SK-N-SH (cell line): ENCODE measurements around the gene TEAD1. TPM values are rescaled to one million over a fixed set of nuclear protein-coding genes. Genes with fewer than 3 reads are reported as not detected.

Experiments
- CTCF ChIA-PET: fragments of 300-600, 350-600 bp; formaldehyde crosslinking; extraction: SDS; loops from one replicate; lab custom pipeline; 2021; lab: Yijun Ruan, JAX
- POLR2A ChIA-PET: fragments of 350-600 bp; sonication (Branson Sonifier 250); formaldehyde crosslinking; extraction: SDS; loops from one replicate; lab custom pipeline; 2020; ENCODE audit warnings: antibody characterized with exemption, inconsistent platforms; lab: Yijun Ruan, JAX
- DNase-seq: peaks from one replicate; pipeline ENCODE4 v3.0.0; 2012
- H2AFZ ChIP-seq: fragments of 200-600 bp; sonication (generic); 2 replicates; pipeline ENCODE4 v1.8.1; 2016; ENCODE audit warnings: antibody characterized with exemption, mild to moderate bottlenecking, low read depth
- H3F3A ChIP-seq: fragments of 200-600 bp; sonication (generic); replicated peaks from 2 replicates; pipeline ENCODE3; 2016; ENCODE audit warnings: antibody characterized with exemption, mild to moderate bottlenecking; ENCODE audit not compliant: insufficient read depth
- H3K27ac ChIP-seq, 2 experiments: fragments of 200-500 bp in 1 of 2; fragments of 200-600 bp in 1 of 2; sonication (Bioruptor generic) in 1 of 2; sonication (generic), shearing (Covaris generic) in 1 of 2; 2 replicates each; pipeline versions ENCODE4 v1.5.1 to v1.6.1; 2014 to 2016; ENCODE audit warnings: low read depth in 2 of 2, inconsistent platforms in 1 of 2, low read length in 1 of 2, mild to moderate bottlenecking in 1 of 2, mixed read lengths in 1 of 2
- H3K27me3 ChIP-seq: fragments of 200-600 bp; sonication (generic), shearing (Covaris generic); 2 replicates; pipeline ENCODE4 v1.6.1; 2016; ENCODE audit warnings: mixed run types; ENCODE audit not compliant: insufficient read depth
- H3K36me3 ChIP-seq, 2 experiments: fragments of 200-500 bp in 1 of 2; fragments of 200-600 bp in 1 of 2; sonication (Bioruptor generic) in 1 of 2; sonication (generic) in 1 of 2; replicated peaks in 1 of 2; 2 replicates each; pipeline versions ENCODE3 to v1.5.1; 2014 to 2016; ENCODE audit warnings: low read length in 1 of 2, mild to moderate bottlenecking in 1 of 2; ENCODE audit not compliant: insufficient read depth in 2 of 2, control insufficient read depth in 1 of 2
- H3K4me1 ChIP-seq, 2 experiments: fragments of 200-500 bp in 1 of 2; fragments of 200-600 bp in 1 of 2; sonication (Bioruptor generic) in 1 of 2; sonication (generic), shearing (Covaris generic) in 1 of 2; 2 replicates each; pipeline versions ENCODE4 v1.5.1 to v1.6.1; 2014 to 2016; ENCODE audit warnings: low read depth in 1 of 2, low read length in 1 of 2, mixed run types in 1 of 2; ENCODE audit not compliant: insufficient read depth in 2 of 2, control insufficient read depth in 1 of 2
- H3K4me2 ChIP-seq: fragments of 200-600 bp; sonication (generic), shearing (Covaris generic); 2 replicates; pipeline ENCODE4 v1.6.1; 2017; ENCODE audit warnings: mixed run types
- H3K4me3 ChIP-seq, 2 experiments: fragments of 200-500 bp in 1 of 2; fragments of 200-600 bp in 1 of 2; sonication (Bioruptor generic) in 1 of 2; sonication (generic), shearing (Covaris generic) in 1 of 2; 2 replicates each; pipeline versions ENCODE4 v1.5.1 to v1.8.1; 2014 to 2016; ENCODE audit warnings: low read depth in 2 of 2, inconsistent platforms in 1 of 2, low read length in 1 of 2, mild to moderate bottlenecking in 1 of 2, mixed read lengths in 1 of 2, moderate library complexity in 1 of 2
- H3K79me2 ChIP-seq: fragments of 200-600 bp; sonication (generic); 2 replicates; pipeline ENCODE4 v1.8.1; 2017; ENCODE audit warnings: mild to moderate bottlenecking; ENCODE audit not compliant: insufficient read depth
- H3K9ac ChIP-seq: fragments of 200-600 bp; sonication (generic); 2 replicates; pipeline ENCODE4 v1.6.1; 2017; ENCODE audit warnings: mixed run types
- H3K9me2 ChIP-seq: fragments of 200-600 bp; sonication (generic); 2 replicates; pipeline ENCODE4 v1.6.1; 2017; ENCODE audit warnings: mixed run types
- H3K9me3 ChIP-seq: fragments of 200-600 bp; sonication (generic); 2 replicates; pipeline ENCODE4 v1.6.1; 2017; ENCODE audit warnings: mixed run types, mild to moderate bottlenecking, moderate library complexity
- H4K20me1 ChIP-seq: fragments of 200-600 bp; sonication (generic); 2 replicates; pipeline ENCODE4 v1.6.1; 2017; ENCODE audit warnings: mild to moderate bottlenecking, mixed run types; ENCODE audit not compliant: insufficient read depth
- CHD2 ChIP-seq: fragments of 150-350 bp; IDR thresholded peaks from 2 replicates; pipeline ENCODE4 v1.6.1; 2018; ENCODE audit warnings: low read length; ENCODE audit not compliant: partially characterized antibody
- ELF1 ChIP-seq: IDR thresholded peaks from 2 replicates; pipeline ENCODE4 v1.4.0; 2012
- EP300 ChIP-seq, 2 experiments: IDR thresholded peaks; 2 replicates each; pipeline versions ENCODE4 v1.4.0 to v1.6.1; 2012; ENCODE audit warnings: borderline replicate concordance in 1 of 2, low read depth in 1 of 2, low read length in 1 of 2
- FOXJ3 ChIP-seq: sonication (generic); formaldehyde crosslinking; IDR thresholded peaks from 2 replicates; pipeline ENCODE4 v1.5.1; 2020; ENCODE audit warnings: mild to moderate bottlenecking, missing genetic modification reagents
- IRF3 ChIP-seq: fragments of 150-350 bp; IDR thresholded peaks from 2 replicates; pipeline ENCODE4 v1.6.1; 2016; ENCODE audit warnings: mild to moderate bottlenecking, low read depth, low read length
- JUND ChIP-seq: IDR thresholded peaks from 2 replicates; pipeline ENCODE4 v1.4.0; 2012
- MAX ChIP-seq: IDR thresholded peaks from 2 replicates; pipeline ENCODE4 v1.4.0; 2012; ENCODE audit warnings: low read depth
- RAD21 ChIP-seq: IDR thresholded peaks from 2 replicates; pipeline ENCODE4 v1.6.1; 2012; ENCODE audit warnings: mild to moderate bottlenecking, low read length
- RFX5 ChIP-seq: IDR thresholded peaks from 2 replicates; pipeline ENCODE4 v1.6.1; 2012; ENCODE audit warnings: mild to moderate bottlenecking, improper control_type of control experiment, low read length
- SMC3 ChIP-seq: IDR thresholded peaks from 2 replicates; pipeline ENCODE4 v1.6.1; 2012; ENCODE audit warnings: low read depth, low read length, improper control_type of control experiment
- ZBTB33 ChIP-seq: IDR thresholded peaks from 2 replicates; pipeline ENCODE4 v1.4.0; 2012; ENCODE audit warnings: low read depth, borderline replicate concordance
- WGBS: methylation state at CpG from one replicate; pipeline ENCODE4 v1.1.6; 2017; ENCODE audit warnings: low lambda C conversion rate; 5-methylcytosine and 5-hydroxymethylcytosine counted together
- polyA plus RNA-seq, 3 experiments: library from polyadenylated mRNA; depleted of rRNA; stranded (reverse); fragments of >200 nt; gene quantifications; 2 replicates each; pipeline ENCODE4 v1.2.3, GENCODE V29; 2012
- small RNA-seq, 7 experiments: library from RNA; depleted of rRNA; stranded (forward); fragments of <200 nt; gene quantifications; one replicate each; pipeline ENCODE3, GENCODE V24; 2012
- TF ChIP-seq, protein P1 (sequence below): fragments of 200-600 bp; sonication (generic); IDR thresholded peaks from 2 replicates; pipeline ENCODE4 v1.6.1; 2017; ENCODE audit warnings: antibody characterized with exemption, mild to moderate bottlenecking, moderate library complexity
- TF ChIP-seq, protein P2 (sequence below): IDR thresholded peaks from 2 replicates; pipeline ENCODE4 v1.4.0; 2012; ENCODE audit warnings: low read depth, borderline replicate concordance

The TEAD1 gene
- polyA plus RNA-seq, 1 of the 3 experiments (the other 2 are of a cell fraction) = 31.2 TPM

- POLR2A ChIA-PET = no interaction called here
- 9% methylated on average over 1 of the region's 1 CpG for WGBS
- Histone ChIP-seq H3K27me3 (no peaks in the 10 kb centered on the region; the same call in 1 of the 2 replicates), H3K79me2 (no peaks in the 10 kb centered on the region), H3K9me2 (no peaks in the 10 kb centered on the region), H3K4me2 (no peak overlapping the region), H3K9me3 (no peaks in the 10 kb centered on the region), H3K9ac (no peak overlapping the region), H3K36me3 (no peaks in the 10 kb centered on the region), H3K4me3 (no peak overlapping the region), H3F3A (no peaks in the 10 kb centered on the region), H3K4me1 (no peaks in the 10 kb centered on the region), H3K27ac (no peak overlapping the region), H2AFZ (no peak overlapping the region)
- DNase-seq = no peak
- CTCF ChIA-PET = interaction anchor here (2.1 kb wide), 1 partner anchor 30 kb away, joined by 5 read pairs; no protein-coding TSS in a partner anchor
- no peak for TF ChIP-seq JUND
- TF ChIP-seq SMC3 = no peak
- TF ChIP-seq IRF3 = no peak
- TF ChIP-seq EP300 (IDR thresholded peaks at IDR 0.05; ENCODE audit: borderline replicate concordance in 1 of 2, low read depth in 1 of 2, low read length in 1 of 2) = no peak
- no peak for TF ChIP-seq RAD21
- TF ChIP-seq, protein P1, sequence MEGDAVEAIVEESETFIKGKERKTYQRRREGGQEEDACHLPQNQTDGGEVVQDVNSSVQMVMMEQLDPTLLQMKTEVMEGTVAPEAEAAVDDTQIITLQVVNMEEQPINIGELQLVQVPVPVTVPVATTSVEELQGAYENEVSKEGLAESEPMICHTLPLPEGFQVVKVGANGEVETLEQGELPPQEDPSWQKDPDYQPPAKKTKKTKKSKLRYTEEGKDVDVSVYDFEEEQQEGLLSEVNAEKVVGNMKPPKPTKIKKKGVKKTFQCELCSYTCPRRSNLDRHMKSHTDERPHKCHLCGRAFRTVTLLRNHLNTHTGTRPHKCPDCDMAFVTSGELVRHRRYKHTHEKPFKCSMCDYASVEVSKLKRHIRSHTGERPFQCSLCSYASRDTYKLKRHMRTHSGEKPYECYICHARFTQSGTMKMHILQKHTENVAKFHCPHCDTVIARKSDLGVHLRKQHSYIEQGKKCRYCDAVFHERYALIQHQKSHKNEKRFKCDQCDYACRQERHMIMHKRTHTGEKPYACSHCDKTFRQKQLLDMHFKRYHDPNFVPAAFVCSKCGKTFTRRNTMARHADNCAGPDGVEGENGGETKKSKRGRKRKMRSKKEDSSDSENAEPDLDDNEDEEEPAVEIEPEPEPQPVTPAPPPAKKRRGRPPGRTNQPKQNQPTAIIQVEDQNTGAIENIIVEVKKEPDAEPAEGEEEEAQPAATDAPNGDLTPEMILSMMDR = no peak
- no peak for TF ChIP-seq FOXJ3
- no peak for TF ChIP-seq ELF1
- no peak for TF ChIP-seq RFX5
- TF ChIP-seq, protein P2, sequence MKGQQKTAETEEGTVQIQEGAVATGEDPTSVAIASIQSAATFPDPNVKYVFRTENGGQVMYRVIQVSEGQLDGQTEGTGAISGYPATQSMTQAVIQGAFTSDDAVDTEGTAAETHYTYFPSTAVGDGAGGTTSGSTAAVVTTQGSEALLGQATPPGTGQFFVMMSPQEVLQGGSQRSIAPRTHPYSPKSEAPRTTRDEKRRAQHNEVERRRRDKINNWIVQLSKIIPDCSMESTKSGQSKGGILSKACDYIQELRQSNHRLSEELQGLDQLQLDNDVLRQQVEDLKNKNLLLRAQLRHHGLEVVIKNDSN = no peak
- TF ChIP-seq ZBTB33 = no peak
- TF ChIP-seq CHD2 = no peak
- no peak for TF ChIP-seq MAX
- TF ChIP-seq, all 33 proteins: peak for 0
- H4K20me1 ChIP-seq = no peaks in the 10 kb centered on the region
Observed at GRCh38 chr11:12993626-12994025, 319.4 kb downstream of the TEAD1 start.

Small RNA genes lying within 50 kb of the gene (small RNA-seq; reads per million reads assigned to genes)
- gene RF00424 = 0 to 0.96 (median 0) reads per million in 7 experiments
